GM18868 (cell line): ENCODE results near the gene DHX29.
A peak's percentile ranks its signal among the peaks of the same experiment; 100 is the strongest.
"Not testable (repeated sequence)": the region's sequence is repeated elsewhere in the genome, so short reads cannot be mapped to it uniquely, and the experiment has no call there.

Source experiments
- ATAC-seq: cut with Tn5 transposase; IDR thresholded peaks from one replicate; pipeline ENCODE4 v1.9.1; 2021; ENCODE audit warnings: mild to moderate bottlenecking, moderate library complexity; ENCODE audit not compliant: unreplicated experiment

The DHX29 gene

GRCh38 chr5:55318237-55318636, 10.7 kb upstream of the DHX29 start:
- ATAC-seq: not testable (repeated sequence)

- ATAC-seq: no peak
Observed at GRCh38 chr5:55316837-55317236, 9.3 kb upstream of the DHX29 start.

GRCh38 chr5:55316289-55316688, 8.8 kb upstream of the DHX29 start:
- no peak for ATAC-seq

- no peak for ATAC-seq
Observed at GRCh38 chr5:55313870-55314617, 6.5 kb upstream of the DHX29 start.

GRCh38 chr5:55308254-55308836, 851 bp upstream of the DHX29 start:
- no peak for ATAC-seq

- ATAC-seq: peak; percentile 0
Observed at GRCh38 chr5:55306641-55307382, 682 bp downstream of the DHX29 start.

GRCh38 chr5:55305345-55305744, 2.1 kb downstream of the DHX29 start:
- ATAC-seq: no peak

- no peak for ATAC-seq
Observed at GRCh38 chr5:55304584-55304983, 2.9 kb downstream of the DHX29 start.

GRCh38 chr5:55303238-55303690, 4.2 kb downstream of the DHX29 start:
- ATAC-seq: no peak

- no peak for ATAC-seq
Observed at GRCh38 chr5:55300890-55301289, 6.6 kb downstream of the DHX29 start.

- no peak for ATAC-seq
Observed at GRCh38 chr5:55294935-55295334, 12.6 kb downstream of the DHX29 start.

- no peak for ATAC-seq
Observed at GRCh38 chr5:55290991-55291390, 16.5 kb downstream of the DHX29 start.

- ATAC-seq: no peak
Observed at GRCh38 chr5:55289808-55290207, 17.7 kb downstream of the DHX29 start.

GRCh38 chr5:55286411-55286933, 21.0 kb downstream of the DHX29 start:
- no peak for ATAC-seq

- no peak for ATAC-seq
Observed at GRCh38 chr5:55278778-55279177, 28.7 kb downstream of the DHX29 start.

GRCh38 chr5:55276771-55277170, 30.7 kb downstream of the DHX29 start:
- ATAC-seq: no peak

GRCh38 chr5:55258339-55258738, 49.2 kb downstream of the DHX29 start:
- ATAC-seq: no peak

GRCh38 chr5:55254802-55255201, 52.7 kb downstream of the DHX29 start:
- ATAC-seq: no peak

GRCh38 chr5:55250064-55250463, 57.4 kb downstream of the DHX29 start:
- ATAC-seq: no peak

GRCh38 chr5:55241746-55242145, 65.7 kb downstream of the DHX29 start:
- ATAC-seq: no peak

- ATAC-seq: no peak
Observed at GRCh38 chr5:55236800-55237199, 70.7 kb downstream of the DHX29 start.
